Epithelial cell of esophagus (primary cell): ENCODE measurements around the gene RSPRY1.

Source experiments
- DNase-seq: peaks from one replicate; pipeline ENCODE4 v3.0.0; 2010; ENCODE audit warnings: low read depth
- H3K4me3 ChIP-seq: 2 replicates; pipeline ENCODE4 v1.5.1; 2011; ENCODE audit warnings: mild to moderate bottlenecking, low read length, control low read depth
- CTCF ChIP-seq: IDR thresholded peaks from 2 replicates; pipeline ENCODE4 v1.5.1; 2011; ENCODE audit warnings: low read depth, mild to moderate bottlenecking, low read length, control low read depth, inconsistent platforms; ENCODE audit not compliant: insufficient read depth; ENCODE audit errors: missing control alignments

RSPRY1 gene

DNA sequence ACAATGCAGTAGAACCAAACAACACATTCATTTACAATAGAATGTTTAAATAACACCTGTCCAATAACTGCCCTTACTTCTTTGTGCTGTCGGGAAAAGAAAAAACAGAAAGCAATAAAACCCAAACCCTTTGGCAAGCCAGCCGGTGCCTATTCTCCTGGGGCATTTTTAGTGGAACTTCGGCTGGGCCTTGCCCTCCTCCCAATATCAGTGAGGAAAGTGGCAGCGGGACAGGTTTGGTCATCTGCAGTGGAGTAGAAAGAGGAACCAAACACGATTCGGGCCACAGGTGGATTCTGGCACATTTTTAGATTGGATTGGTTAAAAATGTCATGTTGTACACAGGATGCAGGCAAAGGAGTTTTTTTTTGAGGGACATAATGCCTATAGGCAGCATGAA is 32.3 kb upstream of the RSPRY1 start:
- DNase-seq = no peak
- H3K4me3 ChIP-seq = no peak overlapping the region
- no peak for TF ChIP-seq CTCF

GRCh38 chr16:57155702-57156350 is 30.3 kb upstream of the RSPRY1 start:
- H3K4me3 ChIP-seq = no peak overlapping the region
- no peak for DNase-seq
- TF ChIP-seq CTCF = no peak

GRCh38 chr16:57156351-57156703 is 29.8 kb upstream of the RSPRY1 start:
- no peak for DNase-seq
- TF ChIP-seq CTCF = no peak

GRCh38 chr16:57157533-57157932 is 28.6 kb upstream of the RSPRY1 start:
- H3K4me3 ChIP-seq = no peak overlapping the region
- DNase-seq = no peak
- no peak for TF ChIP-seq CTCF

More at GRCh38 chr16:57156351-57156703, 29.8 kb upstream of the RSPRY1 start:
- no peak overlapping the region for H3K4me3 ChIP-seq

- H3K4me3 ChIP-seq = no peak overlapping the region
- no peak for TF ChIP-seq CTCF
- DNase-seq = no peak
Observed at GRCh38 chr16:57159447-57159846, 26.7 kb upstream of the RSPRY1 start.

- no peak for TF ChIP-seq CTCF
- no peak overlapping the region for H3K4me3 ChIP-seq
- DNase-seq = no peak
Observed at GRCh38 chr16:57163842-57164241, 22.3 kb upstream of the RSPRY1 start.

DNA sequence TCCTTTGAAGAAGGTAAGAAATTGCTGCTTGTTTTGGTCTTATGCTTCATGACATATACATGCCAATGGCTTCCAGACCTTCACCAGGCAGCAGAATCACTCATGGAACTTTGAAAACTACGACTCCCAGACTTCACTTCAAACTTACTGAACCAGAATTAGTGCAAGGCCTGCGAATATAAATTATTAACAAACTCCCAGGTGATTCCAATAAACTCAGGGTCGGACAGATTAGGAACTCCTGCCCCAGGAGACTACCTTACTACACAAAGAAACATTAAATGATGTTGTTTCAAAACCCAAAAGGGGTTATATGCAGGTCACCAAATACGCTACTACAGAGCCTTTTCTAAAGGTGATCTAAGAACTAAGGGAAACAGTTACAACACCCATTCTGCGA is 20.6 kb upstream of the RSPRY1 start:
- no peak overlapping the region for H3K4me3 ChIP-seq
- DNase-seq = no peak
- TF ChIP-seq CTCF = no peak
